HL-60/S4 treated with phorbol 12-myristate 13-acetate at 8.2 ng/mL for 4 days and 3 days (cell line): Measurements from ENCODE around the gene MAP3K4.

Experiments
- in situ Hi-C: fragments of 300-500 bp; cut with MboI; formaldehyde crosslinking; loops from 2 replicates; pipeline ENCODE4 v1.15.0; 2022; ENCODE audit warnings: low sequenced_read_pairs

Gene MAP3K4

DNA sequence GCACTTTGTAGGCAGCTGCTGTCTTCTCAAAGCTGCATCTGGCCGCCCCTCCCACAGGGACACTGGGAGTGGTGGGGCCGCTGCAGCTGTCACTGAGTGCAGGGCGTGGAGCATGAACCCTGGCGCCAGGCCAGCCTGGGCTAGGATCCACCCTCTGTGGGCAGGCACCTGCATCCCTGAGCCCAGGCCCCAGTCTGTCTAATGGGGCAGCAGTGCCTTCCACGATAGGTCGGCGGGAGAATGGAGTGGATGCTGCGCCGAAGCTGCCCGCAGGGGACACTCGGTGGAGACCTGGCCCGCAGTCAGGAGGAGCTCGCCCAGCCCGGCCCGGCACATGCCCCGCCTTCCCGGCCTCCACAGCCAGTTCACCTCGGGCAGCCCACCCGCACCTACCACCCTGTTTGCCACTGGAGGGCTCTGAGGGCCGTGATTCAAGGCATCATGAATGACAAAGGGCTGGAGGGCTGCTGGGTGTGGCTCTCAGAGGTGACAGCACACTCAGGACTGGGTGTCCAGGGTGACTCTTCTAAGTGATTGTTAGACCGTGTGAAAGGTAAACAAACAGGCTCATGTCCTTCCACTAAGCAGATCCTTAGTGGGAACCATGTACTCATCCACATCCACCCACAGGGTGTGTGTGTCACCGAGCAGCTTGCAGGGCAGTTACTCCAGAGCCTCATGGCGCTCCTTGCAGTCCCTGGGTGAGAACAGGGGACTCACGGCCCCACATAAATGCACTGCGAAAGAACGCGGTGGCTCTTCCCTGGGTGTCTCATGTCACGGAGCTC is 148.4 kb downstream of the MAP3K4 start:
- in situ Hi-C loops = no loop called here

DNA sequence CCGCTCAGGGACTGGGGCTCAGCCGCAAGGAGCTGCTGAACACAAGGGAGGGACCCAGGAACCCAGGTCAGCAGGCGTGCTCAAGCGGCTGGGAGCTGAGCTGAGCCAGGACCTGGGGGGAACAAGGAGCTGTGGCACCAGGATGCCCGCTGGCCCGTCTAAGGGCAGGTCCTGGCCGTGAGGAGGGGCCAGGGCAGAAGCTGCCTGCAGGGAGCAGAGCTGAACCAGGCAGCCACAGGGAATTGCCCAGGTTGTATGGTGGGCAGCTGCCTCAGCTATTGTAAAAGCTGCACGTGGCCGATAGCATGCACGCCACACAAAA is 148.9 kb downstream of the MAP3K4 start:
- in situ Hi-C loops = no loop called here

DNA sequence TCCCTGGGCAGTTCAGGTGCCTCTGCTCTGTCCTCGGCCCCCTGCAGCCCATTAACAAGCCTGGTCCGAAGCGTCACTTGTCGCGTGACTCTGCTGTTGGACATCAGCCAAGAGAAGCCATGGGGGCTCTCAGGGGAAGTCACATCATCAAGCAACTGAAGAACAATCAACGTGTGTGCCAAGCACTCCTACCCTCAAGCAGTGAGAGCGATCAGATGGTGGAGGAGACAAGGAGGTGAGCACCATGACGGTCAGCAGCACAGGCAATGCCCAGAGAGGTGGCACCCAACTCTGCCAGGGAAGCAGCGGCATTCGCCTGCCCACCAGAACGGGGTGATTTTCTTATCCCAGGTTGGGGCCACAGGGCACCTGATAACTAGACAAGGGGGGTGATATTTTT is 149.6 kb downstream of the MAP3K4 start:
- in situ Hi-C loops = no loop called here

DNA sequence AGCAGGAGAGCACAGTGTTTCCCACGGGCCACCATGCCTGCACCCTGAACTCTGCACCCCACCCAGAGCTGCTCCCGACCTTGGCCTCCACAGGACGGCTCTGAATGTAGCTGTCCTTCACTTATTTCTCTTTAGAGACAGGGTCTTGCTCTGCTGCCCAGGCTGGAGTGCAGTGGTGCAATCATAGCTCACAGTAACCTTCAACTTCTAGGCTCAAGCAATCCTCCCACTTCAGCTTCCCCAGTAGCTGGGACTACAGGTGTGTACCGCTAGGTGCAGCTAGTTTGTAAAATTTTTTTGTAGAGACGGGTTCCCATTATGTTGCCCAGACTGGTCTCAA is 151.4 kb downstream of the MAP3K4 start:
- in situ Hi-C loops = no loop called here

DNA sequence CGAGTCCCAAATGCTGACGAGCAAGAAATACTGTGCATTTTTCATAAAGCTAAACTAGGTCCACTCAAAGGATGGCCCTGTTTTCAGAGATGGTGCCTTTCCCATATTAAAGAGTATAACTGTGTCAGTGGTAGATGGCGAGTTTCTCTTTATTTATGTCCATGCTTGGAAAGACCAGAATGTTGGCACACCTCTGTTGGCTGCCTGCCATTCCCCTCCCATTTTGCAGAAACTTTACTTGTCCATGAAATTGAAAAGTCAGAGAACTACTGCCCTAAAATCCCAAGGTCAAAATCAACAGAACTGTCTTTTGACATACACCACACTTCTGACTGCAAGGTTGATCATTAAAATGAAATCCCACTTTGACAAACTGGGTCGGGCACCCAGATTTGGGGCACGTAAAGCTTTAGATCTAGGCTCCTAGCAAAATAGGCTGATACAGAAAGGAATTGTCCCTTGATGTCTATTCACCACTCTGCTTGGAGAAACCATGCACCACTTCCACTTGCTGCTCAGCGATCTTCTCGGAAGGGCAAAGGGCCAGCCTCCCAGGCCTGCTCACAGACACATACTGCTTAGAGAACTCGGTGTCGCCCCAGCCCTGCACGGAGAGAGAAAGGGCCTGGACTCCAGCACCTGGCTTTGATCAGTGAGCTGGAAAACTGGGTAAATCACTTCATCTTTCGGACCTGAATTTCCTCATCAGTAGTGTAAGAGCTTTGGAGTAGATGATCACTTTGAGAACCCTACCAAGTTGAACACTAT is 152.3 kb downstream of the MAP3K4 start:
- in situ Hi-C loops = no loop called here

DNA sequence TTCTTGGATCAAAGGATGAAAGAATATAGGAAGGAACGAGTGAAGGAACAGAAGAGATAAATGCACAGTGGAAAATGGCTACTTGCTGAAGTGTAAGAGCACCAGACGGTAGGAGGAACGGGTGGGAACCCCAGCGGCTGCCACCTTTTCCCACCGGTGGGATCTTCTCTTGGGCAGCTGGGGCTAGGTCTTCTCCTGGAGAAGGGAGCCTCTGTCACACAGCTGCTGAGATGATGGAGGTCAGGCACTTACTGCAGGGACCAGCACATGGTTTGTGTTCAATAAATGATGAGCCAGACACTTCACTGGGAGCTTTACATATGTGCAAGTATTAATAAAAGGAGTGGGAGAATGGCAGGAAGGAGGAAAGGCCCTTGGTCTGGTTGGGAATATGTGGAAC is 158.6 kb downstream of the MAP3K4 start:
- in situ Hi-C loops = no loop called here

DNA sequence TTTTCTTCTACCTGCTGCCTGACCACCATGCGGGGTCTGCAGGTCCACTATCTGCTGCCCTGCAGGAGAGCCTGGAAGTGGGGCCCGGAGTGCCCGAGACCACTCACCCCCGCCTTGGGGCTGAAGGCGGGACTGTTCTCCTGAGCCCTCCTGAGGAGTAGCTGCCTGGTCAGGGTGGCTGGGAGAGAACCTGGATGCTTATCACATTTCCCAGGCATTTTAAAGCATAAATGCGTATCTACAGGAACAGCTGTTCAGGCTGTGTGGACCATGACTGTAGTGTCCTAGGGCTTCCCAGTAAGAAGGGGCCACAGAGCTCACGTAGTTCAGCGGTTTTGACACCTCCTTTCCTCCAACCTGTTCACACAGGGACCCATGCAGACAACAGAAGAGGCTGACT is 159.0 kb downstream of the MAP3K4 start:
- in situ Hi-C loops = no loop called here

DNA sequence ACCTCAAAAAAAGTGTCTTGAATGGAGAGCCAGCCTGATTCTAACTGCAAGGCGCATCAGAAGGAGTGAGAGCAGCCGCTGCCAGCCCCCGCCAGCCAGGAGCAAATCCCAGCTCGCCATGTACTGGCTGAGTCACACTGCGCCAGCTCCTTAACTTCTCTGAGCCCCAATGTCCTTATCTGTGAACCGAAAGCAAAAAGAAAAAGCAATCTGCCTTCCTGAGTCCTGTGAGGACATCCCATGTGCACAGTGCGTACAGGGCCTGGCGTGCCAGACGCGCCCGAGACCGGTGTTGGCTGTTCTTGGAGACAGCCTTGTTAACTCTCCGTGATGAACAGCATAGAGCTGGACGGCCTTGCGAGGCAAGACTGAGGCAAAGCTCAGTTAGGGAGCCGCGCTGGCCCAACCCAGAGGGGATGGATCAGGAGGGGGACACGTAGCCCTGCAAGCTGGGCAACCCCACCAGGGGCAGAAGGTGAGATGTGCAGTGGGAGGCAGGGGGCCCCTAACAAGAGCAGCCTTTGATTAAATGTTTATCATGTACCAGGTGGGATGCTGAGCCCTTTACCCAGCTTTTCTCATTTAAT is 159.6 kb downstream of the MAP3K4 start:
- in situ Hi-C loops = no loop called here

DNA sequence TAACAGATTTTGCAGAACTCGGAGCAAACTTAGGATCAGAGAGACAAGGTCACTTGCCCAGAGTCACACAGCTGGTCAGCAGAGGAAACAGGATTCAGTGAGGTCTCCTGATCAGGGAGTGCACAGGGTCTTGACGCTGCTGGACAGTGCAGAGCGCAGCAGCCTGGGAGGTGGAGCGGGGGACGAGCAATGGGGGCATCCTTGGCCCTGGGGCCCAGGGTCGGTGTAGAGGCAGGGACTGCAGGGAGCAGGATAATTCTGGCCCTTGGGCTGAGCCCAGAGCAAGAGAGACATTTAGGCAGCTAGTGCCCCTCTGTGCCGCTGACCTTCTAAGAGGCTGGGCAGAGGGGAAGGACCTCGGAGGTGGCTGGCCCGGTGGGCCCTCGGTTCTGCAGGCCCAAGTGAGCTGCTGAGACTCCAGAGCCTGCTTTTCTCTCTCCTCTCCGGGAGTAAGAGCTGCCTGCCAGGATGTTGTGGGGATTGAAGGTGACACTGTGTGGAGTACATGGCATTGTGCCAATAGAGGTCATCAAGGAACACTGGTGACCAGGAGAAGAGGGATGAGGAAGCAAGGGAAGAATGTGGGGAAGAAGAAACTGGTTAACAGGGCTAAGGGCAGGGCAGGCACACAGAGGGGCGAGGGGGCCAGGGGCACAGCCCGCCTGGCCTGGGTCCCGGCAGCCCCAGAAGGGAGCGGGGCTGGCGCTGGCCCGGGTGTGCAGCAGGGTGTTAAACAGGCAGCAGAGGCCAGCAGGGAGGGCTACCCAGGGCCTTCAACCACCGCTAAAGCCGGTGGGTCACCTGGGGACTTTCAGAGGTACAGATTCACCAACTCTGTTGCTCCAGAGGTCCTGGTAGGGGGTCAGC is 160.3 kb downstream of the MAP3K4 start:
- in situ Hi-C loops = no loop called here

DNA sequence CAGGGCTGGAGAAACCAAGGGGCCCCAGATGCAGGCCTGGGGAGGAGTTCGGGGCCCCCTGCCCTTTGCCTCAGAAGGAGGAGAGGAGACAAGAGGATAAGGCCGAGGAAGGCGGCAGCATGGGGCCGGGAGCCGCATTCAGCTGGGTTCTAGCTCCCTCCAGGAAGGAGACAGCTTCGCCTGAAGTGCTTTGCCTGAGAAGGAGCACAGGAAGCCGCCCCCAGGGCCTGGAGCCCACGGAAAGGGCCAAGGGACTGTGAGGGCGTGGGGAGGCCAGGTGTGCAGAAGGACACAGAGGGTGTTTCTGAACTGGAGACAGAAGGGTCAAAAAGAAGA is 160.9 kb downstream of the MAP3K4 start:
- in situ Hi-C loops = no loop called here

DNA sequence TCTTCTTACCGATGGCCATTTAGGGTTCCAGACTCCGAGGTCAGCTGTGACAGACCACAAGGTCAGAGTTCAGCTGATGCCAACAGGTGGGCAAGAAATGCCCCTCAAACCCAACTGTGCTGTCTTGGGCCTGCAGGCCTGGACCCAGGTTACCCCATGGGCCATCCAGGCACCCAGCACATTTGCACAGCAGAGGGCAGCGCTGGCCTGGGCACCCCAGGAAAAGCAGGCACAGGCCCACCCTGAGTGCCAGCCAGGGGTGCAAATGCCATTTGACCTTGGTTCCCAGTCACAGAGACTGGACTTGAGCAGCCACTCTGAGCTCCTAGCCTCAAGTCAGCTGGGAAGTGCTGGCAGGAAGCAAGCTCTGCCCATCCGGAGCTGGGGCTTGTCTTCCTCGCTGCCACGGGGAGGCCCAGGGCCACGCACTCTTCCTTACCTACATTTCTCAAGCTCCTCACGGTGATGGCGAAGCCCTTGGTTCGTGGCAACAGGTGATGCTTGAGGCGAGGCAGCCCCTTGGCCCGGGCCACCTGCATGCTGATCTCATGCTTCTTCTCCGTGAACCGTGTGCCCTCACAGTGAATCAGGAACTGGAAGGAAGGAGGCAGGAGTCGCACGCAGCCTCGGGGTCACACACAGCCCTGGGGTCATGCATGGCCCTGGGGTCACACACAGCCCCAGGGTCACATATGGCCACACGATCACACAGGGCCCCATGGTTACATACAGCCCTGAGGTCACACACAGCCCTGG is 161.5 kb downstream of the MAP3K4 start:
- in situ Hi-C loops = no loop called here

DNA sequence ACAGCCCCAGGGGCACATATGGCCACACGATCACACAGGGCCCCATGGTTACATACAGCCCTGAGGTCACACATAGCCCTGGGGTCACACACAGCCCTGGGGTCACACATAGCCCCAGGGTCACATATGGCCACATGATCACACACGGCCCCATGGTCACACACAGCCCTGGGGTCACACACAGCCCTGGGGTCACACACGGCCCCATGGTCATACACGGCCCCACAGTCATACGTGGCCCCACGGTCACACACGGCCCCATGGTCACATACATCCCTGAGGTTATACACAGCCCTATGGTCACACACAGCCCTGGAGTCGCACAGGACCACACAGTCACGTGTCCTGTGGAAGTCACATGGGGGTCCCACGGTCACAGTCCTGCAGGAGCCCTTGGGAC is 162.2 kb downstream of the MAP3K4 start:
- in situ Hi-C loops = no loop called here

DNA sequence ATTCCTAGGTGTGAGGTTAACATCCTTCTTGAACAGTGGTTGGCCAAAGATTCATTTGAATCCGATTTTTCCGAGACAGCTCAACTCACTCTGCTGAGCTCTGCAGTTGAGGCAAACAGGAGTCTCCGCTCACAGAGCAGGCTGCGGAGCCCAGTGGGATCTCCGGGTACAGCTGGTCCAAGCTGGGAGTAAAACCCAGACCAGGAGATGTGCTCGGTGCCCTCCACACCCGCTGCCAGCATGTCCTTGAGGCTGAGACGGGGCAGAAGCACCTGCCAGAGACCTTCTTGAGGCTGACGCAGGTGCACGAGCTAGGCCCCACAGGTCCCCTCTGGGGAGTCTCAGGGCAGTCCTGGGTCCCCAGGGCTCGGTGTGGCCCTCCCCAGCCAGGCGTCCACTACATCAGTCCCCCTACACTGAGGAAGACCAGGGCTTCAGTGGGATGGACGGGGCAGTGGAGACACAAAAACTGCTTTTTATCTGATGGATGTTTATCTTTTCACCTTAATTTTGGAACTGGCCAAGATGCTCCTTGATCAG is 163.3 kb downstream of the MAP3K4 start:
- in situ Hi-C loops = no loop called here

DNA sequence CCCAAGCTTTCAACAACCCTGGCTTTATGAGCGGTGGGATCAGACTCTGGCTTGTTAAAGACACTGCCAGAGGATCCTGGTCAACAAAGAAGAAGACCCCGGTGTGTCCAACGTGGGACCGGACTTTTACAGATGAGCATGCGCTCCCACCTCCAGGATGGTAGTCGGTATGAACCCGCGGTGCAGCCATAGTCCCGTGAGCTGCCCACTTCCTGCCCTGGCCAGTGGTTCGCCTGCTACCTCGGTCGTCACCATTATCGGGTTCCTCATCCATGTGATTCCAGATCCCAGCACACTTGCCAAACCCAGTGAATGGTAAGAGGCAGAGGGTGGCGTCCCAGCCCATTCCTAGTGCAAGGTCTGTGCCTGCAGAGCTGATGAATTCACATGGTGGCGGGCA is 169.6 kb downstream of the MAP3K4 start:
- in situ Hi-C loops = no loop called here

DNA sequence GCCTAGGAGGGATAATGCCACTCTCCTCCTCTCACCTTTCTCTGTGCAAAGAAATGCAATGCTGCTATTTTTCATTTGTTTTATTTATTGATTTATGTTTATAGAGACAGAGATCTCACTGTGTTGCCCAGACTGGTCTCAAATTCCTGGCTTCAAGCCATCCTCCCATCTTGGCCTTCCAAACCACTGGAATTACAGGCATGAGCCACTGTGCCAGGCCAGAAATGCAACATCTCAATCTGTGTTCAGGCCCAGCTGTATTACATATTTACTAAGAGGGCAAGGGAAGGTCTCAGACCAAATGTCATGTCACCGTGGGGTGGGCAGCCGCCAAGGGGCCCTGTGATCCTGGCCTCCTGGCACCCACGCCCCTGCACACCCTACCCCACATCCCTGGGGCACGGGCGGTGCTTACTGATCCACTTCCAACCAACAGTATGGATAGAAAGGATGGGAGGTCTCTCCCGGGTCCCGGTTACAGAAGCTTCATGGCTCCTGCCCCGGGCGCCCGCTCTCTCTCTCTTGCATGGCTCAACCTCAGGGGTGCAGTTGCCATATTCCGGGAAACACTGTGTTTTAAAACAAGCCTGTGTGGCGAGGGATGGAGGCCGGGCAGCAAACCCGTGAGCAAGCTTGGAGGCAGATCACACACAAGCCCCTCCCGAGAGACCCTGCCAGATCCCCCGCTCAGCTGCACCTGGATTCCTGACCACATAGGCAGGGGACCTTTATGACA is 170.5 kb downstream of the MAP3K4 start:
- in situ Hi-C loops = no loop called here

DNA sequence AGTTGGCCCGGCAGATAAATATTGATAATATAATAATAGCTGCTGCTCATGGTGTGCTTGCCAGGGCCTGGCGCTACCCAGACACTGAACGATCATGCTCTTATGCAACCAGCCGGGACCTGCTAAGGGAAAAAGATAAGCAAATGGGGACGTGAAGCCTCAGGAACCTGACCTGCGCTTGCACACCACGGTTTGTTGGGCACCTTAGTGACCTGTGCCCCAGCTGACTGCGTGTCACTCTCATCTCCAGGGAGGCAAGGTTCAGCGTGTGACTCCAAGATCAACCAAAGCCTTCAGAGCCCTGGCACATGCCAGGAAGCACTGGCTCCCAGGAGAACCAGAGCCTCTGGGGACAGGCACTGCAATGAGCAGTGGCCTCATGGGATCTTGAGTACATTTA is 171.2 kb downstream of the MAP3K4 start:
- in situ Hi-C loops = no loop called here

DNA sequence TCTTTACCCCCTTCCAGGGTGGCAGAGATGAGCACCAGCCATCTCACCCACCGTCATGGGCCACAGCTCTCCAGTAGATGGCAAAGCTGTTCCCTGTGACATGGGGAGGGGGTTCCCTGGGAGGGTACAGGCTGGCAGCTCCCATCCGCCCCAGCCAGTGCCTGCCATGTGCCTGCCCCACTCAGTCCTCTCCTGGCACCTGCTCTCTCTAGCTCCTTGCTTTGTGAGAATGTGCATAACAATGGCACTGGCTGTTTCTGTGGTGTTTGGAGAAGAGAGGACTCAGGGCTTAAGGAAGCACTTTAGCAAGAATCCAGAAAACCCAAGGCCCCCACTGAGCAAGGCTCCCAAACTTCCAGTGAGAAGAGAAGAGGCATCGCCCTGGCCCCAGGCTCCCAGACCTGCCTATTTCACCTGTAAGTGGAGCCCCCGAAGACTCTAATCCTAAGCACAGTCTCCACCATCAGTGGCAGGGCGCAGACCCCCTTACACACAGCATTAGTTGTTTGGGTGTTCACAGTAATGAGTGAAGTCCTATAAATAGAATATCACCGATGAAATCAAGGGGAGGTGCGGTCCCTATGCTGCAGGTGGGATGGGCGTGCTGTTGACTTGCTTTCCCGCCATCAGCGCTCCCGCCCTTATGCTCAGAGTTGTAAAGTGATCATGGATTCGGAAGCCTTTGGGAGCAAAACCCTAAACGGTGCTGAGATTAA is 172.1 kb downstream of the MAP3K4 start:
- in situ Hi-C loops = no loop called here

DNA sequence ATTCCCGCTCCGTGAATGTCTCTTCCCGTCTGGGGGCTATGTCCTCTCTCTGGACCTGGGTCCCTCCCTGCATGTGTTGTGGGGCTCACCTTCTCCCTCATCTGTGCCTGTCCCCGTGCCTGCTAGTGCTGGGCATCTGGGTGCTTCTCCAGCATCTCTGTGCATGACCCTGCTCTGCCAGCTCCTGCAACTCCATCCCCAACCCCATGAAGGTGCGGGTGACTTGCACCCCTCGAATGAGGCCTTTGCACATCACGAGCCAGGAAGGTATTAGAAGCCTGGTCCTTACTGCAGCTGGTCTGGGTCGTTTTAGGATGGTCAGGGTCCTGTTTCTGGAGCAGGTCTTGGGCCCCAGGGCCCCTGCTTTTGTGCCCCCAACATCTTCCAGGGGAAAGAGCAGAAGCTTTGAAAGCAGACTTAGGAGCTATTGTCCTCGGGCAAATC is 172.6 kb downstream of the MAP3K4 start:
- in situ Hi-C loops = no loop called here

DNA sequence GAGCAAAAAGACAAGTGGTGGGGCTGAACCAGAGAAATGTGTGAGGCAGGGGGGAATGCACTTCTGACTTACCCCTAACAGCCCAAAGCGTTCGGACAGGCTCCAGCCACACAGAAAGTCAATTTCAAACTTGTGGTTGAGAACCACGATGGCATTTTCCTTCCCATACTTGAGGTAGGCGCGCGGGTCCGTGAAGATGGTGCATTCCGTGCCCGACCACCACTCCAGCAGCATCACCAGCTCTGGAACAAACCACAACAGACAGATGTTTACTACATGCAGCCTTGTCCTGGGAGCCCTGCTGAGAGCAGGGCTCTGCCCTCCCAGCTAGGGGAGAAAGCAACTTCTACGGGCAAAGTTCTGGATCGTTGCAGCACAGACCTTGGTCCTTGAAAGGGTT is 174.6 kb downstream of the MAP3K4 start:
- in situ Hi-C loops = no loop called here
